ENCODE measurements around the gene ARL15. TPM values are rescaled to one million over a fixed set of nuclear protein-coding genes. Genes with fewer than 3 reads are reported as not detected.

Gene ARL15
- total and polyA plus RNA-seq, 4 donors = 5.0 to 24.8 (median 13.3) TPM

DNA sequence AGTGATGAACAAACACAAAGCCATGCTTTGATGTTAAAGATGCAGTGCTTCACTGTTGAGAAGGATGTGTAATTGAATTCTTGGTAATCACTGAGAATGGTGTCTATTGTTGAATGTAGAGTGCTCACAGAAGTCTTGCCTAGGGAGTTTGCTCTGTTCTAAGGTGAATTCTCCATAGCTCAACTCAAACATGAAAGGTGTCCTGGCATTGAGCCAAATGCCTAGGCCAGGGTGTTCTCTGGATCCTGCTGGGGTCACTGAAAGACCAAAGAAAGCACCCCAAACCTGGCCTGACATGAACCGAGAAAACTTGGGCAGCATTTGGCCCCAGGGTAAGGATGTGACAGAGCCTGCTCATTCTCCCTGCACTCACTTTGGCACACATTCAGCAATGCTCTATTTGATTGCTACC is 217.3 kb downstream of the ARL15 start:
- WGBS = 90% methylated on average over 1 of the region's 1 CpG
- Histone ChIP-seq H3K4me3 (ENCODE audit: low read depth in 1 of 3, low read length in 3 of 3) (no peak overlapping the region), H3K9me3 (ENCODE audit: control insufficient read depth in 4 of 4, low read length in 3 of 4) (no peaks in the 10 kb centered on the region), H3K27ac (ENCODE audit: low read depth in 1 of 2, low read length in 2 of 2) (no peak overlapping the region), H3K4me1 (ENCODE audit: control insufficient read depth in 4 of 4, insufficient read depth in 4 of 4, low read length in 3 of 4) (no peaks in the 10 kb centered on the region), H3K9ac (ENCODE audit: low read depth in 1 of 2, low read length in 2 of 2) (no peak overlapping the region), H3K36me3 (ENCODE audit: control insufficient read depth in 4 of 4, insufficient read depth in 3 of 4, low read depth in 1 of 4, low read length in 3 of 4) (no peaks in the 10 kb centered on the region), H3K27me3 (ENCODE audit: control insufficient read depth in 4 of 4, insufficient read depth in 4 of 4, low read length in 3 of 4) (no peaks in the 10 kb centered on the region)
- DNase-seq (ENCODE audit: low spot score) = no peak
- TF ChIP-seq, protein P1, sequence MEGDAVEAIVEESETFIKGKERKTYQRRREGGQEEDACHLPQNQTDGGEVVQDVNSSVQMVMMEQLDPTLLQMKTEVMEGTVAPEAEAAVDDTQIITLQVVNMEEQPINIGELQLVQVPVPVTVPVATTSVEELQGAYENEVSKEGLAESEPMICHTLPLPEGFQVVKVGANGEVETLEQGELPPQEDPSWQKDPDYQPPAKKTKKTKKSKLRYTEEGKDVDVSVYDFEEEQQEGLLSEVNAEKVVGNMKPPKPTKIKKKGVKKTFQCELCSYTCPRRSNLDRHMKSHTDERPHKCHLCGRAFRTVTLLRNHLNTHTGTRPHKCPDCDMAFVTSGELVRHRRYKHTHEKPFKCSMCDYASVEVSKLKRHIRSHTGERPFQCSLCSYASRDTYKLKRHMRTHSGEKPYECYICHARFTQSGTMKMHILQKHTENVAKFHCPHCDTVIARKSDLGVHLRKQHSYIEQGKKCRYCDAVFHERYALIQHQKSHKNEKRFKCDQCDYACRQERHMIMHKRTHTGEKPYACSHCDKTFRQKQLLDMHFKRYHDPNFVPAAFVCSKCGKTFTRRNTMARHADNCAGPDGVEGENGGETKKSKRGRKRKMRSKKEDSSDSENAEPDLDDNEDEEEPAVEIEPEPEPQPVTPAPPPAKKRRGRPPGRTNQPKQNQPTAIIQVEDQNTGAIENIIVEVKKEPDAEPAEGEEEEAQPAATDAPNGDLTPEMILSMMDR (IDR thresholded peaks at IDR 0.05; ENCODE audit: low read depth, low read length, missing input control) = no peak
- TF ChIP-seq RXRA (IDR thresholded peaks at IDR 0.05) = no peak
- TF ChIP-seq FOXA2 (IDR thresholded peaks at IDR 0.05) = no peak
- TF ChIP-seq EGR1 (IDR thresholded peaks at IDR 0.05; ENCODE audit: low read depth in 2 of 2) = no peak
- TF ChIP-seq SP1 (IDR thresholded peaks at IDR 0.05) = no peak
- TF ChIP-seq JUND (IDR thresholded peaks at IDR 0.05) = no peak
- TF ChIP-seq HNF4G (IDR thresholded peaks at IDR 0.05) = no peak
- TF ChIP-seq MAX (IDR thresholded peaks at IDR 0.05) = no peak

GRCh38 chr5:54091307-54092130 is 218.9 kb downstream of the ARL15 start:
- Histone ChIP-seq H3K4me1 (ENCODE audit: control insufficient read depth in 4 of 4, insufficient read depth in 4 of 4, low read length in 3 of 4) (no peaks in the 10 kb centered on the region), H3K9me3 (ENCODE audit: control insufficient read depth in 4 of 4, low read length in 3 of 4) (no peaks in the 10 kb centered on the region), H3K36me3 (ENCODE audit: control insufficient read depth in 4 of 4, insufficient read depth in 3 of 4, low read depth in 1 of 4, low read length in 3 of 4) (no peaks in the 10 kb centered on the region), H3K9ac (ENCODE audit: low read depth in 1 of 2, low read length in 2 of 2) (no peak overlapping the region), H3K27ac (ENCODE audit: low read depth in 1 of 2, low read length in 2 of 2) (no peak overlapping the region), H3K4me3 (ENCODE audit: low read depth in 1 of 3, low read length in 3 of 3) (no peak overlapping the region), H3K27me3 (ENCODE audit: control insufficient read depth in 4 of 4, insufficient read depth in 4 of 4, low read length in 3 of 4) (no peaks in the 10 kb centered on the region)
- WGBS = 96% methylated on average over 9 of the region's 9 CpGs
- no peak for DNase-seq (ENCODE audit: low spot score)
- TF ChIP-seq RAD21 (IDR thresholded peaks at IDR 0.05) (no peak), RXRA (IDR thresholded peaks at IDR 0.05) (no peak), REST (IDR thresholded peaks at IDR 0.05) (no peak), YY1 (IDR thresholded peaks at IDR 0.05) (no peak), FOXA2 (IDR thresholded peaks at IDR 0.05) (no peak), HNF4G (IDR thresholded peaks at IDR 0.05) (no peak), SP1 (IDR thresholded peaks at IDR 0.05) (no peak), EGR1 (IDR thresholded peaks at IDR 0.05; ENCODE audit: low read depth in 2 of 2) (no peak), TAF1 (conservative IDR thresholded peaks at IDR 0.05) (no peak), JUND (IDR thresholded peaks at IDR 0.05) (no peak), ZBTB33 (IDR thresholded peaks at IDR 0.05) (no peak), HNF4A (conservative IDR thresholded peaks at IDR 0.05) (no peak), MAX (IDR thresholded peaks at IDR 0.05) (no peak), GABPA (IDR thresholded peaks at IDR 0.05 in 1 of 2, conservative IDR thresholded peaks at IDR 0.05 in 1 of 2) (no peak), NR2F2 (IDR thresholded peaks at IDR 0.05) (no peak), FOXA1 (IDR thresholded peaks at IDR 0.05) (no peak)
- TF ChIP-seq, protein P1 (IDR thresholded peaks at IDR 0.05; ENCODE audit: low read depth, low read length, missing input control) = no peak
- TF ChIP-seq, protein P2, sequence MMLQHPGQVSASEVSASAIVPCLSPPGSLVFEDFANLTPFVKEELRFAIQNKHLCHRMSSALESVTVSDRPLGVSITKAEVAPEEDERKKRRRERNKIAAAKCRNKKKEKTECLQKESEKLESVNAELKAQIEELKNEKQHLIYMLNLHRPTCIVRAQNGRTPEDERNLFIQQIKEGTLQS (IDR thresholded peaks at IDR 0.05) = no peak

All from liver (tissue), 9 donors.